GM18870 (cell line): Measurements from ENCODE around the gene TRIO.

Source experiments
- ATAC-seq: cut with Tn5 transposase; IDR thresholded peaks from one replicate; pipeline ENCODE4 v1.9.1; 2021; ENCODE audit warnings: moderate library complexity; ENCODE audit not compliant: unreplicated experiment

Gene TRIO

GRCh38 chr5:14183187-14183939 is 40.2 kb downstream of the TRIO start:
- ATAC-seq: no peak

DNA sequence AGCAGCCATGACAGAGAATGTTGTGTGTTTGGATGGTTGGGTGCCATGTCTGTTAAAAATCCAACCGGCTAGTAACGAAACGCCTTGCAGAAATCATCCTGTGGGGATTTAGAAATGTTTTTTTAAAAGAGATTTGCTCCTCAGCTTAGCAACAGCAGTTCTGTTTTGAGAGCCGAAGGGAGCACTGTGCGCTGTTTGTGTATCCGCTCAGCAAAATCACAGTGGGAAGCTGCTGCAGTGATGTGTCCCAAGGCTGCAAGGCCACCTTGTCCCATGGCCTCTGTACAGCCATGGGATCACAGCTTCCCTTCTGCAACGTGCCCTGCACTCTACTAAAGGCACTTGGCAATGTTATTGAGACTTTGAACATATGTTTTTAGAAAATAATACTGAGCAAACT is 40.9 kb downstream of the TRIO start:
- no peak for ATAC-seq

DNA sequence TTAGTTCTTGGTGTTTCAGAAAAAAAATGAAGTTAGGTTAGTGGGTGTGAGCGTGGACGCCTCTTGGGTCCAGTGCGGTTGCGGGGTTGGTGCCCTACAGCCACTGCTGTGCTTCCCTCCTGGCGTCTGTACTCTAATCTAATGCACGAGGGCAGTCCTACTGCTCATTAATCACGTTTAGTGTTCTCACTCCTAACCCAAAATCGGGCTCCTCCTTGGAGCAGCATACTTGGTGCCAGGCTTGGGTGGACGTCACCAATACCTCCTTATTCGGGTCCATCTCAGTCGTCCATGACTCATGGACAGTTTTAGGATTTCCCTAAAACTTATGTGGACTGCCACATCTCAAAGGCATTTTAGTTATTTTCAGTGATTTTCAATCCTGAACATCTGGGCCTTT is 41.6 kb downstream of the TRIO start:
- no peak for ATAC-seq

GRCh38 chr5:14185326-14186058 is 42.4 kb downstream of the TRIO start:
- ATAC-seq: no peak

GRCh38 chr5:14186059-14186830 is 43.1 kb downstream of the TRIO start:
- ATAC-seq: no peak

GRCh38 chr5:14187157-14187556 is 44.0 kb downstream of the TRIO start:
- no peak for ATAC-seq

GRCh38 chr5:14187660-14188059 is 44.5 kb downstream of the TRIO start:
- no peak for ATAC-seq

GRCh38 chr5:14188778-14189177 is 45.6 kb downstream of the TRIO start:
- ATAC-seq: no peak

DNA sequence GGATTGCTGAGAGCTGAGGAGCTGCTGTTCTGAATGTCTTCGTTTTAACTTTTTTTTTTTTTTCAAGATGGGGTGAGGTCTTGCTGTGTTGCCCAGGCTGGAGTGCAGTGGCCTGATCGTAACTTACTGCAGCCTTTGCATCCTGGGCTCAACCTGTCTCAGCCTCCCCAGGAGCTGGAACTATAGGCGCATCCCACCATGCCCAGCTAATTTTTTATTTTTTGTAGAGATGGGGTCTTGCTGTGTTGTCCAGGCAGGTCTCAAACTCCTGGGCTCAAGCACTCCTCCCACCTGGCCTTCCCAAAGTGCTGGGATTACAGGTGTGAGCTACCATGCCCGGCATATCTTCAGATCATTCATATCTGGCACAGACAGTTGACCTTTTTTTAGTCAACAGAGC is 46.5 kb downstream of the TRIO start:
- no peak for ATAC-seq

DNA sequence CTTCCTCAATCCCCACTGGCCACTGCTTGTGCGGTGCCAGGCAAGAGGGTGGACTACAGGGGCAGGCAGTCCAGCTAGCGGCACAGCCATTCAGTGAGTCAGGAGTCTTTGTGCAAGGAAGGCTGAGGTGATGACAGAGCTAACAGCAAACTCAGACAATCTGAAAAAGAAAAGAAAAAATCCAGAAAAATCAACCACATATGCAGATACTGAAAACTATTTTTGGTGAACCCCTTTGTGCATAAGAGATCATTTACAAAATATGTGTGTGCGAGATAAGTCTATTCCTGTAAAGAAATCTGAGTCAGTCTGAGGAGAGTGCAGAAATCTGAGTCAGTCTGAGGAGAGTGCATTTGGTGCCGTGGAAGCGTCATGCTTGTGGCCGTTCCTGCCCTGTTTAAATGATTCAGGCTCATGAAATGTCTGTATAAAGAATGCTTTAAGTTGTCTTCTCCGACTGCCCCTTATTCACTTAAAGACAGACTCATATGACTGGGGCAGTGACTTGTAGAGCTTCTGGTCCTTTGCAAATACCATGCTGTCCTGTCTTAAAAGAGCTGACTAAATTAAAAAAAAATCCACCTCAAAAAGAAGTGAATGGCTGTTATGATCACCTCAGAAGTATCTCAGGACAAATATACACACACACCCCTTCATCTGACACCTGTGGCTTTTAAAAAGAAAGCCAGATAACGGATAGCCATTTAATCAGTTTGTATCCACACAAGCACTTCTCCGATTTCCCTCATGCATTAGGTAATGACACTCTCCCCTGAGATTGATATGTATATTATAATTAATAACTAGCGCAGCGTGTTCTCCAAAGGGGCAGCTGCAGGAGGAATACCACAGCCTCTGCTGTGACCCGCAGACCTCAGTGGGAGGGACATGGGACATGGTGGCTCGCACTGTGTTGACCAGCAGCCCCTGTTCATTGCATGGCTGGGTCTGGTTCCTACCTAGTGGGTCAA is 47.3 kb downstream of the TRIO start:
- ATAC-seq: no peak

DNA sequence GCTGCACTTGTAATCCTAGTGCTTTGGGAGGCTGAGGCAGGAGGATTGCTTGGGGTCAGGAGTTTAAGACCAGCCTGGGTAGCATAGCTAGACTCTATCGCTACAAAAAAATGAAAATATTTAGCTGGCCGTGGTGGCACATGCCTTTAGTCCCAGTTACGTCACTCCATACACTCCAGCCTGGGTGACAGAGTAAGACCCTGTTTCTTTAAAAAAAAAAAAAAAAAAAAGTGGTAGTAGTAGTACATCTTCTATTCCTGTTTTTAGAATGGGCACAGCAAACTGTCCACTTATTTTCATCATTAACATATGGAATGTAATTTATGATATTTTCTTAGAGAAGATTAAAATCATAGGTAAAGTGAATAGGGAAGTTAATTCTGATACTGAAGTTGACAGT is 48.2 kb downstream of the TRIO start:
- ATAC-seq: no peak

- ATAC-seq: no peak
Measured at GRCh38 chr5:14193496-14193895, 50.4 kb downstream of the TRIO start.

GRCh38 chr5:14195588-14195987 is 52.4 kb downstream of the TRIO start:
- no peak for ATAC-seq

- ATAC-seq: no peak
Measured at GRCh38 chr5:14197056-14197455, 53.9 kb downstream of the TRIO start.

GRCh38 chr5:14199902-14200301 is 56.8 kb downstream of the TRIO start:
- no peak for ATAC-seq

DNA sequence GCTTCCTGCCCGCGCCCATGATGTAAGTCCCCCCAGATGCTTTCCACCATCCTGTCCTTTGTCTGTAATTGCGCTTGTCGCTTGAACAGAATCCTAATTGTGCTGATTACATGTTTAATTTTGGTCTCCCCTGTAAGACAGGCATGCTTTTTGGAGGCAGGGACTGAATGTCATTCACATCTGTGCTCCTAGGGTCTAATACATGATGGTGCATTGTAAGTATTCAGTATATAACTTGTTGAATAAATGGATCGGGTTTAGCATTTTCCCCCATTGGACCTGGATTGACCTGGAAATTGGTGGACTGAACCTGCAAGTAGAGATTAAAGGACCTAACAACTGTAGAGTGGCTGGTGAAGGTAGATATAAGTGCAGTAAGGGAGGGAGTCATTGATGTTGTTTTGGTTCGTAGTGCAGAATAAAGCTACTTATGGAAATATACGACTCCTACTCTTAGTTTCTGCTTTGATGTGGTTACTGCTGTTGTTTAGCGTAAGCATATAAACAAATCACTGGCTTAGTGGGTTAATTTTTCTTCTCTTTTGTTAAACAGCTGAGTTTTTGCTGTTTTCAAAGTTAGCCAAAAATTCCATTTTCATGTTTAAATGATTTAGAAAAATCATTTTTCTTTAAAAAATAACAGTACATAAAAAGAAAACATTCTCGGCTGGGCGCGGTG is 57.3 kb downstream of the TRIO start:
- ATAC-seq: no peak

DNA sequence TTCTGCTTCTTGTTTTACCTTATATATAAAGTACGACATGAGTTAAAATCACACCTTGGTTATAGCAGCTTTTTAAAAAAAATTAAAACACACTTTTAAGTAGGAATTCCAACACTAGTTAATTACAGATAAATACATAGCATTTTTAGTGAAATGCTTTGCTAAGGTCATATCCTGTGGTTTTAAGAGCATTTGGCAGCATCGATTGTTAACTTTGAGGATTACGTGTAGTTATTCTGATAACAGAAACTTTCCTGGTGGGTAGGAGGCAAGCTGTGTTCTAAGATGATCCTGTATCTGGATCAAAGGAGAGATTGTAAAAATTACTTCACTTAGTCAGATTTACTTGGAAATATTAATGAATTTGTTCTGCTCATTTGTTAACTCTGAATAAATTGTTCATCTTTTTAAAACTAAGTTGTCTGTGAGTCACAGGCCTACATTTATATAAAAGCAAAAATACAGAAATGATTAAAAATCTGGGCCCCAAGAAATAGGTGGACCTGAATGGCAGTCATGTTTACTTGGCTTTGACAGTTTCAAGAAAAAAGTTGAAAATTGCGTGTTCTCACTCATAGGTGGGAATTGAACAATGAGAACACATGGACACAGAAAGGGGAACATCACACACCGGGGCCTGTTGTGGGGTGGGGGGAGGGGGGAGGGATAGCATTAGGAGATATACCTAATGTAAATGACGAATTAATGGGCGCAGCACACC is 58.3 kb downstream of the TRIO start:
- ATAC-seq: no peak

- ATAC-seq: no peak
Measured at GRCh38 chr5:14202462-14202861, 59.3 kb downstream of the TRIO start.

DNA sequence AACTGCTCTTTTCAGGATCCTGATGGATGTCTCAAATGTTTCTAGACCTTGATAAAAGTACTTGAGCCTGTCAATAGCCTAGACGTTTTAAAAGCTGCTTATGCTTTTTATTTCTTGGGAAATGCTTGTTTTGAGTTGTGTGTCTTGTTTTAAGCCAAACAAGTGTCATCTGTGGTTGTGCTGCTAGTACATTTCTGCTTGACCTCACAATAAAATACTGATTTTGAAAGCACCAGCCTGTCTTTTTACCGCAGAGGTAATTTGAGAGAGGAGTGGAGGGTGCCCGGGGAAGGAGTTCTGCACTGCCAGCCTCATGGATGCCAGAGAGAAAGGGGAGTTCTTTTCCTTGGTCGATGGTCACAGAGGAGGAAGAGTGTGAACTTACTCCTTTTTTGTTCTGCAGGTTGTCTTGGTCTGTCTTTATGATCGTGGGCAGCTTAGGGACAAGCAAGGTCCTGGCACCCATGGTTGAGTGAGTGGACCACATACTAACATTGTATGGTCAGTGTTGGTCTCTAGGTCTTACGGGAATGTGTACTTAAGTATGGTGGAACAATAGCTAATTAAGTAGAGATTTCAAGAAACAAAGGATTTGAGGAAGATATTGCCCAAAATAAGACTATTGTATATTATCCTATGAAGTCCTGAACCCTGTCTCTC is 61.0 kb downstream of the TRIO start:
- ATAC-seq: no peak
